Measurements from ENCODE around the gene TMEM271. TPM values are rescaled to one million over a fixed set of nuclear protein-coding genes. Genes with fewer than 3 reads are reported as not detected.
A peak's percentile ranks its signal among the peaks of the same experiment; 100 is the strongest.

Gene TMEM271
- total and polyA plus RNA-seq, 2 donors (not counting 3 experiments of a cell fraction or from before 2014, with no cell fraction given), result not detected

DNA sequence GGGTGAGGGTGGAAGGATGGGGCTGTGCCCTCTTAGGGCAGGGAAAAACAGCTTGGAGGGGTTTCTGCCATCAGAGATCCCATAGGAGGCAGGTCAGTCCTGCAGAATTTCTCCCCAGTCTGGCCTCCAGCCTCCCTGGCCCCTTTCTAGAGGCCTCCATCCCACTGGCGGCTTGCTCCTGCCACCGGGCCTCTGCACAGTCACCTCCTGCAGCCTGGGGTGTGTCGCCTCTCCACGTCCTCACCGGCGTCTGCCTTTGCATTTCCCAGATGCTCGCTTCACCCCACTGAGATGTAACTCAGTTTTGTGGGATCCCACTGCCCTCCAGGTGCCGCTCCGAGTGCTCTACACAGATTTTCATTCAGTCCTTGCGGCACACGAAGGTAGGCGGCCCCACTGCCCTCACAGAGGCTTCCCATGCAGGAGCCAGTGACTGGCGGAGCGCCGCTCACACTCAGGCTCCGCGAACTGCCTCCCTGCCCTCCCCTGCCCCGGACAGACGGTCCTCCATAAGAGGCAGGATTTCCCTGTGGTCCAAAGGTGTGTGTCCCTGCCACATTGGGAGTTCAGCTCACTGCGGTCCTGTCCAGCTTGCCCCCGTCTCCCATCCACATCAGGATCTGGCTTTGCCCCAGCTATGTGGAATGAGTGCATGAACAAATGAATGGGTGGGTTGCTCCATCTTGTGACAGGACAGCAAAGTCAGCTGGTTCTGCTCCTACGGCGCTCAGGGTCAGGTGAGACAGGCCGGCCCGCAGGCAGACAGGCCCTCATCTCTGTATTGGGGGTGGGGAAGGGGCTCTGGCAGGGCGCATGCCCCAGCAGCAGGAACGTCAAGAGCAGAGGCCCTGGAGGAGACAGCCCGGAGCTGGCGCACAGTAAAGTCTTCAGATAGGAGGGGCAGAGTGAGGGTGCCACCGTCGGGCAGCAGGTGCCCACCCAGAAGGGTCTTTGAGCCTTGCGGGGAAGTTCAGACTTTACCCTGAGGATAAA, 2.7 kb upstream of the TMEM271 start:
- no peak overlapping the region for H3K4me3 ChIP-seq (replicated peaks in 1 of 3; ENCODE audit: insufficient read depth in 1 of 3, low read depth in 1 of 3, low read length in 3 of 3)
- CTCF ChIA-PET, result no interaction called here
- H3K36me3 ChIP-seq (ENCODE audit: control insufficient read depth in 2 of 2, extremely low read depth in 1 of 2, insufficient read depth in 2 of 2, low read length in 2 of 2), result no peaks in the 10 kb centered on the region
- dilution Hi-C loops (cut with MboI; ENCODE audit: extremely low pct_ligation_motif_present, low sequenced_read_pairs), result no loop called here
- H3K9me1 ChIP-seq (replicated peaks; ENCODE audit: control insufficient read depth, extremely low read depth, insufficient read depth, low read length), result no peaks in the 10 kb centered on the region
- no peak overlapping the region for H3K27ac ChIP-seq (ENCODE audit: insufficient read depth, low read depth, low read length)
- no peak overlapping the region for H2AFZ ChIP-seq (ENCODE audit: low read depth, low read length)
- no peaks in the 10 kb centered on the region for H3K79me2 ChIP-seq (ENCODE audit: control insufficient read depth, insufficient read depth, low read length)
- BruUV-seq (replicated peaks), result no TSS peak
- POLR2A ChIA-PET, result no interaction called here
- TF ChIP-seq EZH2 (IDR thresholded peaks at IDR 0.05; ENCODE audit: borderline replicate concordance, low read depth, low read length, severe bottlenecking) (peak; percentile 64), POLR2A (IDR thresholded peaks at IDR 0.05; ENCODE audit: low read depth, low read length) (no peak)
- H4K20me1 ChIP-seq (replicated peaks; ENCODE audit: control insufficient read depth, extremely low read depth, insufficient read depth, low read length), result no peaks in the 10 kb centered on the region
- FAIRE-seq (no peak), DNase-seq (ENCODE audit: low read depth, low spot score) (no peak)
- H3K4me1 ChIP-seq (ENCODE audit: control insufficient read depth, extremely low read depth, insufficient read depth, low read length), result no peaks in the 10 kb centered on the region
- H3K9ac ChIP-seq (replicated peaks; ENCODE audit: extremely low read depth, insufficient read depth, low read length), result no peak overlapping the region
- peaks cover 32 to 47% of the 10 kb centered on the region in 2 experiments for H3K27me3 ChIP-seq (ENCODE audit: control insufficient read depth in 2 of 2, insufficient read depth in 2 of 2, low read length in 2 of 2)
- intact Hi-C loops (cut with micrococcal nuclease), result no loop called here
- no peak overlapping the region for H3K4me2 ChIP-seq (ENCODE audit: insufficient read depth, low read length)
- H3K9me3 ChIP-seq (replicated peaks; ENCODE audit: control insufficient read depth, insufficient read depth, low read length), result no peaks in the 10 kb centered on the region

DNA sequence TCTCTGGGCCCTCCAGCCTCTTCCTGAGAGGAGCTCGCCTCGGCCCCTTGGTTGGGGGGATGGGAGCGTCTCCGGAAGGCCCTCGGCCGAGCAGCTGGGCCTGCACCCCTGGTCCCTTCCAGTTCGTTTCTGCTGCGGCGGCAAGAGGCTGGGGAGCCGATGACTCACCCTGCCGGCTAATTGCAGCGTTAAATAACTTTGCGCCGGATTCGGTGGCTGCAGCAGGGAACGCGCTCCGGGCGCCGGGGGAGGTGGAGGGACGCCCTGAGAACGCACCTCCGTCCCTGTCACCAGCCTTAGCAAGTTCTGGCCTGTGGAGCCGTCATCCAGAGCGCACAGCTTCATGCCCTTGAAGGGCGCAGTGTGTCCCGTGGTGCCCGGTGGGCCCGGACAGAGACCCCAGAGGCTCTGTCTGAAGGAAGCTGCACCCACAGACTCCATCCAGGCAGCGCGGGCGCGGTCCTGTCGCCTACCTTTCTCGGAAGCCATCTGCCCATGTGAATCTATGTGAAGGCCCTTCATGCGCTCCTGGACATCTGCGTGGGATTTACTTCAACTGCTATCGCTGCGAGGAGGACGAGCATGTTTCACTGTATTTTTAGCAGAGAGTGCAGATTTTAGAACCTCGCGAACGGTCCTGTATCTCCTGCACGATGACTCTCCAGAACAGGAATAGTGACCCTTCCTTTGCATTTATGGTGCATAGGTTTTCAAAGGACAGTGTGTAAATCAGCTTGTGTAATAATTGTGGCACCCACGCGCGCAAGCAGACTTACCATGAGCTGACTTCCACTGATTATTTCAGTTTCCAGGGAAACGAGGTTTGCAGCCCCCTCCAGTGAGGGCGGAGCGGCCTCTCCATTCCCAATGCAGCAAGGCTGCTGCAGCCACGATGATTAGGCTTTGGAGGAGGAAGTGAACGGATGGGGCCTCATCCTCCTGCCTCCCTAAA, 1.7 kb upstream of the TMEM271 start:
- Histone ChIP-seq H3K36me3 (ENCODE audit: control insufficient read depth in 2 of 2, extremely low read depth in 1 of 2, insufficient read depth in 2 of 2, low read length in 2 of 2) (no peaks in the 10 kb centered on the region), H3K4me3 (replicated peaks in 1 of 3; ENCODE audit: insufficient read depth in 1 of 3, low read depth in 1 of 3, low read length in 3 of 3) (no peak overlapping the region), H3K9me1 (replicated peaks; ENCODE audit: control insufficient read depth, extremely low read depth, insufficient read depth, low read length) (no peaks in the 10 kb centered on the region), H3K9me3 (replicated peaks; ENCODE audit: control insufficient read depth, insufficient read depth, low read length) (no peaks in the 10 kb centered on the region), H3K9ac (replicated peaks; ENCODE audit: extremely low read depth, insufficient read depth, low read length) (no peak overlapping the region), H3K27ac (ENCODE audit: insufficient read depth, low read depth, low read length) (no peak overlapping the region), H4K20me1 (replicated peaks; ENCODE audit: control insufficient read depth, extremely low read depth, insufficient read depth, low read length) (no peaks in the 10 kb centered on the region), H3K4me2 (ENCODE audit: insufficient read depth, low read length) (no peak overlapping the region), H3K4me1 (ENCODE audit: control insufficient read depth, extremely low read depth, insufficient read depth, low read length) (no peaks in the 10 kb centered on the region), H2AFZ (ENCODE audit: low read depth, low read length) (no peak overlapping the region), H3K79me2 (ENCODE audit: control insufficient read depth, insufficient read depth, low read length) (no peaks in the 10 kb centered on the region), H3K27me3 (ENCODE audit: control insufficient read depth in 2 of 2, insufficient read depth in 2 of 2, low read length in 2 of 2) (peaks cover 36 to 54% of the 10 kb centered on the region in 2 experiments)
- dilution Hi-C loops (cut with MboI; ENCODE audit: extremely low pct_ligation_motif_present, low sequenced_read_pairs) (no loop called here), intact Hi-C loops (cut with micrococcal nuclease) (no loop called here)
- BruUV-seq (replicated peaks), result no TSS peak
- POLR2A ChIA-PET, result no interaction called here
- CTCF ChIA-PET, result no interaction called here
- TF ChIP-seq FOS (IDR thresholded peaks at IDR 0.05; ENCODE audit: borderline replicate concordance, insufficient read depth, low read length), result peak; percentile 38
- TF ChIP-seq POLR2A (IDR thresholded peaks at IDR 0.05; ENCODE audit: low read depth, low read length), result no peak
- no peak for FAIRE-seq
- no peak for DNase-seq (ENCODE audit: low read depth, low spot score)

All from endothelial cell of umbilical vein (primary cell).